ENCODE measurements around the gene RAB26. TPM values are rescaled to one million over a fixed set of nuclear protein-coding genes. Genes with fewer than 3 reads are reported as not detected.

RAB26 gene
- total RNA-seq, 1 donor from 2014 or later = 2.1 TPM

DNA sequence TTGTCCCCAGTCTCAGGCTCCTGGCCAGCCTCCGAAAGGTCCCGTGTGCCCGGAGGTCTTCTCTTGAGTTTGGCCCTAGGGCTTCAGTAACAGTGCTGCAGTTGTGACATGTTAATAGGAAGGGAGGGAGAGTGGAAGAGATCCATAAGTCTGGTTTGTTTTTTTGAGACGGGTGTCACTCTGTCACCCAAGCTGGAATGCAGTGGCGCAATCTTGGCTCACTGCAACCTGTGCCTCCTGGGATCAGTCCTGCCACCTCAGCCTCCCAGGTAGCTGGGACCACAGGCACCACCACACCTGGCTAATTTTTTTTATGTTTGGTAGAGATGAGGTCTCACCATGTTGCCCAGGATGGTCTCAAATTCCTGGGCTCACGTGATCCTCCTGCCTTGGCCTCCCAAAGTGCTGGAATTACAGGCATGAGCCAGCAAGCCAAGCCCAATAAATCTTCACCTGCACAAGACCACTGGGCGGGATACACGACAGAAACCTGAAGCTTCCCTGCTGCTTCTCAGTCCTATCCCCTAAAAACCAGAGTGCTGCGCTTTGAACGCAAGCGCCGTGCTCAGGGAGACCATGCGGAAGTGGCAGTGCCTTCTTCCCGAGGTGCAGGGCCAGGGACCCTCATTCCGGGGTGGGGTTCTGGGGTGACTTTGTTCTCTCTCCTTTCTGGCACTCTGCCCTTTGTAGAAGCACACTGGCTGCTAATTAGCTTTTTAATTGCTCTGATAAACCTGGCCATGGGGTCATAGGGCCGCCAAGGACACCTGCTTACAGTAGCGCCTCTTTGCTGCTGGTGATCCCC is 18.0 kb downstream of the RAB26 start:
- Mint-ChIP-seq H3K27ac (no peak overlapping the region), H3K36me3 (peaks cover 2% of the 10 kb centered on the region), H3K27me3 (ENCODE audit: insufficient read depth, low read depth) (peaks cover 2% of the 10 kb centered on the region), H3K4me1 (no peaks in the 10 kb centered on the region), H3K9me3 (no peaks in the 10 kb centered on the region), H3K4me3 (no peak overlapping the region)
- DNase-seq (ENCODE audit: low spot score) = no peak
- no peaks in the 10 kb centered on the region for H3K4me1 ChIP-seq
- no peak overlapping the region for H3K27ac ChIP-seq
- peaks cover 5% of the 10 kb centered on the region for H3F3A ChIP-seq (ENCODE audit: low read depth)
- no peaks in the 10 kb centered on the region for H3K9me3 ChIP-seq (ENCODE audit: low read depth)
- no peaks in the 10 kb centered on the region for H3K36me3 ChIP-seq
- TF ChIP-seq, protein P1, sequence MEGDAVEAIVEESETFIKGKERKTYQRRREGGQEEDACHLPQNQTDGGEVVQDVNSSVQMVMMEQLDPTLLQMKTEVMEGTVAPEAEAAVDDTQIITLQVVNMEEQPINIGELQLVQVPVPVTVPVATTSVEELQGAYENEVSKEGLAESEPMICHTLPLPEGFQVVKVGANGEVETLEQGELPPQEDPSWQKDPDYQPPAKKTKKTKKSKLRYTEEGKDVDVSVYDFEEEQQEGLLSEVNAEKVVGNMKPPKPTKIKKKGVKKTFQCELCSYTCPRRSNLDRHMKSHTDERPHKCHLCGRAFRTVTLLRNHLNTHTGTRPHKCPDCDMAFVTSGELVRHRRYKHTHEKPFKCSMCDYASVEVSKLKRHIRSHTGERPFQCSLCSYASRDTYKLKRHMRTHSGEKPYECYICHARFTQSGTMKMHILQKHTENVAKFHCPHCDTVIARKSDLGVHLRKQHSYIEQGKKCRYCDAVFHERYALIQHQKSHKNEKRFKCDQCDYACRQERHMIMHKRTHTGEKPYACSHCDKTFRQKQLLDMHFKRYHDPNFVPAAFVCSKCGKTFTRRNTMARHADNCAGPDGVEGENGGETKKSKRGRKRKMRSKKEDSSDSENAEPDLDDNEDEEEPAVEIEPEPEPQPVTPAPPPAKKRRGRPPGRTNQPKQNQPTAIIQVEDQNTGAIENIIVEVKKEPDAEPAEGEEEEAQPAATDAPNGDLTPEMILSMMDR (IDR thresholded peaks at IDR 0.05) = no peak
- TF ChIP-seq EZH2 (IDR thresholded peaks at IDR 0.05) = no peak
- no peak for TF ChIP-seq EZH2phosphoT487 (IDR thresholded peaks at IDR 0.05)
- H3K27me3 ChIP-seq = no peaks in the 10 kb centered on the region
- H4K20me1 ChIP-seq (ENCODE audit: low read depth) = peaks cover 17% of the 10 kb centered on the region
- H2AFZ ChIP-seq (replicated peaks) = no peak overlapping the region
- H3K4me2 ChIP-seq = no peak overlapping the region
- H3K79me2 ChIP-seq (ENCODE audit: low read depth) = peaks cover 29% of the 10 kb centered on the region
- H3K4me3 ChIP-seq = no peak overlapping the region
- no peak overlapping the region for H3K9ac ChIP-seq

DNA sequence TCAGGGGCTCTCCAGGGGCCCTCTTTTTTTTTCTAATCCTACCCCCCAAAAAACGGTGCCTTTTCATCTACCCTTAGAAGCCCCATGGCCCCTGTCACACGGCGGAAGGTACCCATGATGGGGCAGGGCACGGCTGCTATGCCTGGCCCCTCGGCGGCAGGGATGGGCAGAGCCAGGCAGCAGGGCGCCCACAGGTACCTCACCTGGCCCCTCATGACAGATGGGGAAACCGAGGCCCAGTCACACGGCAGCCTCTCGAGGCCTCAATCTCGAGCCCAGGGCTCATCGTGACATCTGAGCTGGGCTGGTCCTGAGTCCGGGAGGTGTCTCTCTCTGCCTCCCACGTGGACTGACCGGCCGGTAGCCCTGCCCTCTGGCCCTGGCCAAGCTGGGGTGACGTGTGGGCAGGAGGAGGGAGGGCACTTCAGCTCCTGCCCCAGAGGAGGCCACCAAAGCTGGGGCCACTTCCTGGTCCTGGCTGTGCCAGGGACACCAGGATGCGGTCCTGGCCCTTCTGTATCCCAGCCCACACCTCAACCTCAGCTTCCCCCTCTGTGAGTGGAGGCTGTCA is 18.7 kb downstream of the RAB26 start:
- Histone ChIP-seq H3K27ac (no peak overlapping the region), H4K20me1 (ENCODE audit: low read depth) (peaks cover 11% of the 10 kb centered on the region), H3K79me2 (ENCODE audit: low read depth) (peaks cover 22% of the 10 kb centered on the region)

DNA sequence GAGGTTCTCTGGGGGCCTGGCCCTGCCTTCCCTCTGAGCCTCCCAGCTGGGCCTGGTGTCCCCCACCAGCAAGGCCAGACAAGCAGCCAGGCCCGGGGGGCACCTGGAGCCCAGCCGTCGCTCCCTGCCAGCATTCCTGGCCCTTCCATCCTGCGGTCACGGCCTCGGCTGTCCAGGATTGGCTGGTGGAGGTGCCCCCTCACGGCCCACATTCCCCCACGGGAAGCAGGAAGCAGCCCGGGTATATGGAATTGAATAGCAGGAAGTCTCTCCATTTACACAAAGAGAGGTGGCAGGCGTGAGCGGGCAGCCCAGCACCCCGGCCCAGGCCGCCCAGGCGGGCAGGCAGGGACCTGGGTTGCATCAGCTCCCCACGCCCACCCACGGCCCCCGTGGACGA is 21.7 kb downstream of the RAB26 start:
- DNase-seq (ENCODE audit: low spot score) = no peak
- Mint-ChIP-seq H3K27ac (no peak overlapping the region), H3K27me3 (ENCODE audit: insufficient read depth, low read depth) (no peaks in the 10 kb centered on the region), H3K36me3 (peaks cover 4% of the 10 kb centered on the region), H3K9me3 (no peaks in the 10 kb centered on the region), H3K4me1 (no peaks in the 10 kb centered on the region), H3K4me3 (no peak overlapping the region)
- H3K4me1 ChIP-seq = no peaks in the 10 kb centered on the region
- H4K20me1 ChIP-seq (ENCODE audit: low read depth) = no peaks in the 10 kb centered on the region
- no peak overlapping the region for H3K4me2 ChIP-seq
- H2AFZ ChIP-seq (replicated peaks) = no peak overlapping the region
- H3F3A ChIP-seq (ENCODE audit: low read depth) = no peaks in the 10 kb centered on the region
- H3K4me3 ChIP-seq = no peak overlapping the region
- H3K27me3 ChIP-seq = no peaks in the 10 kb centered on the region
- no peaks in the 10 kb centered on the region for H3K79me2 ChIP-seq (ENCODE audit: low read depth)
- no peak overlapping the region for H3K27ac ChIP-seq
- TF ChIP-seq EZH2phosphoT487 (IDR thresholded peaks at IDR 0.05) = no peak
- no peak for TF ChIP-seq EZH2 (IDR thresholded peaks at IDR 0.05)
- TF ChIP-seq, protein P1 (IDR thresholded peaks at IDR 0.05) = no peak
- H3K9ac ChIP-seq = no peak overlapping the region
- H3K36me3 ChIP-seq = no peaks in the 10 kb centered on the region
- H3K9me3 ChIP-seq (ENCODE audit: low read depth) = no peaks in the 10 kb centered on the region

More for the DNA sequence above, 18.7 kb downstream of the RAB26 start:
- H3K36me3 ChIP-seq = no peaks in the 10 kb centered on the region
- Mint-ChIP-seq H3K4me3 (no peak overlapping the region), H3K9me3 (no peaks in the 10 kb centered on the region), H3K4me1 (no peaks in the 10 kb centered on the region), H3K36me3 (peaks cover 4% of the 10 kb centered on the region), H3K27ac (no peak overlapping the region), H3K27me3 (ENCODE audit: insufficient read depth, low read depth) (peaks cover 2% of the 10 kb centered on the region)
- H3K4me3 ChIP-seq = no peak overlapping the region
- H3K4me2 ChIP-seq = no peak overlapping the region
- DNase-seq (ENCODE audit: low spot score) = no peak
- H2AFZ ChIP-seq (replicated peaks) = no peak overlapping the region
- no peaks in the 10 kb centered on the region for H3K4me1 ChIP-seq
- no peaks in the 10 kb centered on the region for H3K27me3 ChIP-seq
- H3K9ac ChIP-seq = no peak overlapping the region
- peaks cover 5% of the 10 kb centered on the region for H3F3A ChIP-seq (ENCODE audit: low read depth)
- TF ChIP-seq, protein P1 (IDR thresholded peaks at IDR 0.05) = no peak
- TF ChIP-seq EZH2 (IDR thresholded peaks at IDR 0.05) (no peak), EZH2phosphoT487 (IDR thresholded peaks at IDR 0.05) (no peak)
- H3K9me3 ChIP-seq (ENCODE audit: low read depth) = no peaks in the 10 kb centered on the region

All from neural progenitor cell (in vitro differentiated cells).